GM19193 (cell line): ENCODE measurements around the gene FAM131B.

Experiments used
- POLR2A ChIP-seq: IDR thresholded peaks from 4 replicates; pipeline ENCODE4 v1.6.1; 2011; ENCODE audit not compliant: insufficient read depth, insufficient read length; ENCODE audit errors: extremely low read depth

The FAM131B gene

DNA sequence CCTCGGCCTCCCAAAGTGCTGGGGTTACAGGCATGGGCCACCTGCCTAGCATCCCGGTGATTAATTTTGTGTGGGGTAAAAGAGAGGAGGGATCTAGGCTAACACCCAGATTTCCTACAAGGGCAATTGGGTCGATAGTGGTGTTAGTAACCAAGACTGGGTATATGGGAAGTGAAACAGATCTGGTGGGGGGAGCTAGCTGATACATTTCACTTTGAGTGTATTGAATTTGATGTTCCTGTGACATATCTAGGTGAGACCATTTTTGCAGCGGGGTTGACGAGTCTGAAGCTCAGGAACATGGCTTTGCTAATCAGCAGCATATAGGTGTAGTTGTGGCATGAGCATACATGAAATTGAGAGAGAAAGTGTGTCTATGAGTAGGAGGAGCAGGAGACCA is 34.6 kb downstream of the FAM131B start:
- TF ChIP-seq POLR2A = no peak

DNA sequence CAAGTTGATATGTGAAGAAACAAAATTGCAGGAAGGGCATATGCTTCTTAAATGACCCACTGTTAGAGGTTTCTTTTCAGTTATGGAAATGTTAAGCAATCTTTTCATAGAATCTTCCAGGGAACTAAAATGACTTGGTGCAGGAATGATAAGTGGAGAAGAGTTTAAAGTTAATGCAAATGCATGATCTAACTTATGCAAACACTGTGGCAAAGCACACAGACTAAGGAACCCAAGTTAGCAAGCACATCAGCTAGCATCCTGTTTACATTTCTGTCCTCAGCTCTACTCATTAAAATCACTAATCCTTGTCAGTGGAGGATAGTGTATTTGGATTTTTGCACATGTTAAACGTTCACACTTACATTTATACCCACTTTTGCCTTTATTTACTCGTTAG is 37.3 kb downstream of the FAM131B start:
- no peak for TF ChIP-seq POLR2A

- no peak for TF ChIP-seq POLR2A
These were observed 38.9 kb downstream of the FAM131B start for GRCh38 chr7:143323653-143324052.

DNA sequence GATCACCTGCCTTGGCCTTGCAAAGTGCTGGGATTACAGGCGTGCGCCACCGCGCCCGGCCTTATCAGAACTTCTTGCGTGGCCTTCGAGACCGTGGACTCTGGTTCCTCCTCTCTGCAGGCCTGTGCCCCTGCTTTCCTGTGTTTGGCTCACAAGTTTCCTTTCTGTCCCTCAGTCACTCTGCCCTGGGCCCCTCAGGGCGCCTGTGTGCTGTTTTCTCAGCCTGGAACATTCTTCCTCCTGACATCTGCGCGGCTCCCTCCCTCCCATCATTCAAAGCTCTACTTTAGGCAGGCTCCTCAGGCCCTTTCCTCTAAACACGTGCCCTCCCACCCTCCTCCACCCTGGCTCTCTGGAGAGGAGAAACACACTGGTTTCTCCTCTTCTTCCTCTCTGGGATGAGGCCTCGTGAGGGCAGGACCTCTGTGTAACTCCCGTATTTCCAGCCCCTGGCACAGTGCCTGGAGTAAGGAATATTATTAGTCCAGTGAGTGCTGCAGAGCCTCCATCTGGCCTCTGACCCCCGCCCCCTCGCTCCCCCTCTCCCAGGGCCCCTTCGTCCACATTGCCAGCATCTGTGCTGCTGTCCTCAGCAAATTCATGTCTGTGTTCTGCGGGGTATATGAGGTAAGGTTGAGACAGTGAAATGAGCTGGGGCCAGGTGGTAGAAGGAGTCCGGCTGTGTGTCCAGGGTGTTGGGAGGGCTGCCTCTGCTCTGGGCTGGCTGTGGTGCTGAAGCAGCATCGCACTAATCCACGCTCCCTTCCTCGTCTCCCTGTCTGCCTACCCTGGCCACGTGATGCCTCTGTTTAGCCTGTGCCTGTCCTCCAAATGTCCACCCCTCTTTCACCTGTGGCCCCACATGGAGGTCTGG is 39.5 kb downstream of the FAM131B start:
- TF ChIP-seq POLR2A = no peak

GRCh38 chr7:143321734-143322133 is 40.8 kb downstream of the FAM131B start:
- TF ChIP-seq POLR2A = no peak

DNA sequence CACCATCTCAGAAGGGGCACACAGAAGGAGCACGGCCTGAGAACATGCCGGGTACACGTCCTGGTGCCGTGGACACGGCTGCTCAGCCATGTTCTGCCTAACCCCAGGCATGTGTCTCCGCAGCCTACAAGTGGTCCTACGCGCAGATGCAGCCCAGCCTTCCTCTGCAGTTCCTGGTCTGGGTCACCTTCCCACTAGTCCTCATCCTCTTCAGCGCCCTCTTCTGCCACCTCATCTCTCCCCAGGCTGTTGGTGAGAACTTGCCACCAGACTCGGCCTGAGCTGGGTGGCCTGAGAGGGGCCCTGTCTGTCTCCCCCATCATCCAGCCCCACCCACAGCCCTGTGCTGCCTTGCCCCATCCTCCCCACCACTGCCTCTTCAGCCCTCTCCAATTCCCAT is 41.3 kb downstream of the FAM131B start:
- TF ChIP-seq POLR2A = no peak

DNA sequence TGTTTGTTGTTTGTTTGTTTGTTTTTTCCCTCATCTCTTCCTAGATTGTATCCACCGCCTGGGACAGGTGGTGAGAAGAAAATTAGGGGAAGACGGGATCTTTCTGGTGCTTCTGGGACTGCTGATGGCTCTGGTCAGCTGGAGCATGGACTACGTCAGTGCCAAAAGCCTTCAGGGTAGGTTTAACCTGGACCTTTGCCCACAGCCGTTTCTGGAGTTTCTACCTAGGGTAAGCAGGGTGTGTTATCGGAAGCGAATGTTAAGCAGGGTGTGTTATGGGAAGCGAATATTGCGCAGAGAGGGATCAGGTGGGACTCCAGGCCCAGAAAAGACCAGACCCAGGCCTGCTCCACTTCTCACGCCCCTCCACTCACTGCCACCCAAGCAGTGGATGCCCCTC is 41.9 kb downstream of the FAM131B start:
- TF ChIP-seq POLR2A = no peak

- no peak for TF ChIP-seq POLR2A
These were observed 43.9 kb downstream of the FAM131B start for GRCh38 chr7:143318661-143319060.

GRCh38 chr7:143316492-143316891 is 46.0 kb downstream of the FAM131B start:
- TF ChIP-seq POLR2A = no peak

GRCh38 chr7:143315776-143316175 is 46.7 kb downstream of the FAM131B start, which contains the start of gene CLCN1:
Gene CLCN1 (plus strand): TSS chr7:143316111. CDS start chr7:143316213, 102 bp downstream.
- TF ChIP-seq POLR2A = no peak

GRCh38 chr7:143314127-143314526 is 48.4 kb downstream of the FAM131B start:
- no peak for TF ChIP-seq POLR2A

- no peak for TF ChIP-seq POLR2A
These were observed 53.9 kb downstream of the FAM131B start for GRCh38 chr7:143308632-143309031.

DNA sequence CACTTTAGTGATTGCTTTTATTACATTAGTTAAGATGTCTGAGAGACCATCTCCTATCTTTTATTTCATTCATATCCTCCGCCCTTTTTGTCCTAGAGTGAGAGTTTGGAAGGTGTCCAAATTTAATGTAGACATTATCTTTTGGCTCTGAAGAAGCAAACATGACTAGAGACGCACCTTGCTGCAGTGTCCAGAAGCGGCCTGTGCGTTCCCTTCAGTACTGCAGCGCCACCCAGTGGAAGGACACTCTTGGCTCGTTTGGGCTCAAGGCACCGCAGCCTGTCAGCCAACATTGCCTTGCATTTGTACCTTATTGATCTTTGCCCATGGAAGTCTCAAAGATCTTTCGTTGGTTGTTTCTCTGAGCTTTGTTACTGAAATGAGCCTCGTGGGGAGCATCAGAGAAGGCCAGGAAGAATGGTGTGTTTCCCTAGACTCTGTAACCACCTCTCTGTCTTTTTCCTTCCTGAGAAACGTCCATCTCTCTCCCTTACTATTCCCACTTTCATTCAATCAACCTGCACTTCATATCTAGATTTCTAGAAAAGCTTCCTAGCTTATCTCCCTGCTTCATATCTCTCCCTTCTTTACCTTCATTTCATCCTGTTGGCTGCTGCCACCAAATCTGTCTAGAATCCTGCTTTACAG is 57.0 kb downstream of the FAM131B start:
- no peak for TF ChIP-seq POLR2A

GRCh38 chr7:143304938-143305337 is 57.6 kb downstream of the FAM131B start:
- no peak for TF ChIP-seq POLR2A

GRCh38 chr7:143303733-143304132 is 58.8 kb downstream of the FAM131B start:
- TF ChIP-seq POLR2A = no peak
